ENCODE data around the gene RBFOX2. TPM values are rescaled to one million over a fixed set of nuclear protein-coding genes. Genes with fewer than 3 reads are reported as not detected.
A peak's percentile ranks its signal among the peaks of the same experiment; 100 is the strongest.
"Not testable (repeated sequence)": the region's sequence is repeated elsewhere in the genome, so short reads cannot be mapped to it uniquely, and the experiment has no call there.

The RBFOX2 gene
- total RNA-seq, 1 donor from 2014 or later, result 74.4 TPM

- ATAC-seq (ENCODE audit: poor library complexity), result no peak
- intact Hi-C loops (cut with DNase I), result no loop called here
- DNase-seq, result no peak
Measured at GRCh38 chr22:36015155-36015810, 13.3 kb downstream of the RBFOX2 start.

- no peak for ATAC-seq (ENCODE audit: poor library complexity)
- intact Hi-C loops (cut with DNase I), result no loop called here
- DNase-seq, result no peak
Measured at GRCh38 chr22:36014546-36015074, 14.0 kb downstream of the RBFOX2 start.

- DNase-seq (no peak), ATAC-seq (ENCODE audit: poor library complexity) (no peak)
- intact Hi-C loops (cut with DNase I), result no loop called here
Measured at GRCh38 chr22:36012332-36012731, 16.3 kb downstream of the RBFOX2 start.

- no peak for DNase-seq
Measured at GRCh38 chr22:36010882-36011281, 17.7 kb downstream of the RBFOX2 start.

GRCh38 chr22:36010090-36010489, 18.5 kb downstream of the RBFOX2 start:
- DNase-seq (no peak), ATAC-seq (ENCODE audit: poor library complexity) (peak; percentile 32)
- intact Hi-C loops (cut with DNase I), result no loop called here

More at GRCh38 chr22:36010882-36011281, 17.7 kb downstream of the RBFOX2 start:
- intact Hi-C loops (cut with DNase I), result no loop called here
- ATAC-seq (ENCODE audit: poor library complexity), result peak; percentile 59

- intact Hi-C loops (cut with DNase I), result no loop called here
- ATAC-seq (ENCODE audit: poor library complexity) (no peak), DNase-seq (no peak)
Measured at GRCh38 chr22:36009085-36009484, 19.5 kb downstream of the RBFOX2 start.

- intact Hi-C loops (cut with DNase I), result no loop called here
- no peak for DNase-seq
- ATAC-seq (ENCODE audit: poor library complexity), result no peak
Measured at GRCh38 chr22:36008565-36008964, 20.1 kb downstream of the RBFOX2 start.

GRCh38 chr22:36008131-36008530, 20.5 kb downstream of the RBFOX2 start:
- intact Hi-C loops (cut with DNase I), result no loop called here
- ATAC-seq (ENCODE audit: poor library complexity), result no peak
- no peak for DNase-seq

GRCh38 chr22:36003972-36004674, 24.5 kb downstream of the RBFOX2 start:
- ATAC-seq (ENCODE audit: poor library complexity) (no peak), DNase-seq (no peak)
- intact Hi-C loops (cut with DNase I), result no loop called here

- ATAC-seq (ENCODE audit: poor library complexity) (no peak), DNase-seq (no peak)
- intact Hi-C loops (cut with DNase I), result no loop called here
Measured at GRCh38 chr22:36002718-36003260, 25.8 kb downstream of the RBFOX2 start.

- intact Hi-C loops (cut with DNase I), result no loop called here
- ATAC-seq (ENCODE audit: poor library complexity), result no peak
- no peak for DNase-seq
Measured at GRCh38 chr22:36002084-36002483, 26.5 kb downstream of the RBFOX2 start.

- intact Hi-C loops (cut with DNase I), result no loop called here
- ATAC-seq (ENCODE audit: poor library complexity), result no peak
- no peak for DNase-seq
Measured at GRCh38 chr22:35998748-35999147, 29.9 kb downstream of the RBFOX2 start.

- no peak for DNase-seq
- intact Hi-C loops (cut with DNase I), result no loop called here
- ATAC-seq (ENCODE audit: poor library complexity), result no peak
Measured at GRCh38 chr22:35997438-35997837, 31.2 kb downstream of the RBFOX2 start.

GRCh38 chr22:35996596-35996995, 32.0 kb downstream of the RBFOX2 start:
- ATAC-seq (ENCODE audit: poor library complexity), result no peak

GRCh38 chr22:35995772-35996171, 32.9 kb downstream of the RBFOX2 start:
- intact Hi-C loops (cut with DNase I), result no loop called here
- DNase-seq, result peak; percentile 79
- ATAC-seq (ENCODE audit: poor library complexity), result peak; percentile 91

More at GRCh38 chr22:35996596-35996995, 32.0 kb downstream of the RBFOX2 start:
- no peak for DNase-seq
- intact Hi-C loops (cut with DNase I), result no loop called here

GRCh38 chr22:35995348-35995747, 33.3 kb downstream of the RBFOX2 start:
- no peak for DNase-seq
- peak; percentile 64 for ATAC-seq (ENCODE audit: poor library complexity)
- intact Hi-C loops (cut with DNase I), result no loop called here

- intact Hi-C loops (cut with DNase I); ATAC-seq (ENCODE audit: poor library complexity); DNase-seq: not testable (repeated sequence)
Measured at GRCh38 chr22:35993727-35994126, 34.9 kb downstream of the RBFOX2 start.

- intact Hi-C loops (cut with DNase I), result no loop called here
- DNase-seq (no peak), ATAC-seq (ENCODE audit: poor library complexity) (no peak)
Measured at GRCh38 chr22:35993048-35993714, 35.4 kb downstream of the RBFOX2 start.

- ATAC-seq (ENCODE audit: poor library complexity), result no peak
Measured at GRCh38 chr22:35991168-35991567, 37.5 kb downstream of the RBFOX2 start.

More at GRCh38 chr22:35991168-35991567, 37.5 kb downstream of the RBFOX2 start:
- no peak for DNase-seq
- intact Hi-C loops (cut with DNase I), result no loop called here
